ENCODE results near the gene CARF. TPM values are rescaled to one million over a fixed set of nuclear protein-coding genes. Genes with fewer than 3 reads are reported as not detected.

Gene CARF
- total RNA-seq, 1 donor from 2014 or later, result 12.2 TPM

GRCh38 chr2:203003716-203004115 lies 91.6 kb downstream of the CARF start:
- TF ChIP-seq, protein P1, sequence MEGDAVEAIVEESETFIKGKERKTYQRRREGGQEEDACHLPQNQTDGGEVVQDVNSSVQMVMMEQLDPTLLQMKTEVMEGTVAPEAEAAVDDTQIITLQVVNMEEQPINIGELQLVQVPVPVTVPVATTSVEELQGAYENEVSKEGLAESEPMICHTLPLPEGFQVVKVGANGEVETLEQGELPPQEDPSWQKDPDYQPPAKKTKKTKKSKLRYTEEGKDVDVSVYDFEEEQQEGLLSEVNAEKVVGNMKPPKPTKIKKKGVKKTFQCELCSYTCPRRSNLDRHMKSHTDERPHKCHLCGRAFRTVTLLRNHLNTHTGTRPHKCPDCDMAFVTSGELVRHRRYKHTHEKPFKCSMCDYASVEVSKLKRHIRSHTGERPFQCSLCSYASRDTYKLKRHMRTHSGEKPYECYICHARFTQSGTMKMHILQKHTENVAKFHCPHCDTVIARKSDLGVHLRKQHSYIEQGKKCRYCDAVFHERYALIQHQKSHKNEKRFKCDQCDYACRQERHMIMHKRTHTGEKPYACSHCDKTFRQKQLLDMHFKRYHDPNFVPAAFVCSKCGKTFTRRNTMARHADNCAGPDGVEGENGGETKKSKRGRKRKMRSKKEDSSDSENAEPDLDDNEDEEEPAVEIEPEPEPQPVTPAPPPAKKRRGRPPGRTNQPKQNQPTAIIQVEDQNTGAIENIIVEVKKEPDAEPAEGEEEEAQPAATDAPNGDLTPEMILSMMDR (IDR thresholded peaks at IDR 0.05), result no peak

DNA sequence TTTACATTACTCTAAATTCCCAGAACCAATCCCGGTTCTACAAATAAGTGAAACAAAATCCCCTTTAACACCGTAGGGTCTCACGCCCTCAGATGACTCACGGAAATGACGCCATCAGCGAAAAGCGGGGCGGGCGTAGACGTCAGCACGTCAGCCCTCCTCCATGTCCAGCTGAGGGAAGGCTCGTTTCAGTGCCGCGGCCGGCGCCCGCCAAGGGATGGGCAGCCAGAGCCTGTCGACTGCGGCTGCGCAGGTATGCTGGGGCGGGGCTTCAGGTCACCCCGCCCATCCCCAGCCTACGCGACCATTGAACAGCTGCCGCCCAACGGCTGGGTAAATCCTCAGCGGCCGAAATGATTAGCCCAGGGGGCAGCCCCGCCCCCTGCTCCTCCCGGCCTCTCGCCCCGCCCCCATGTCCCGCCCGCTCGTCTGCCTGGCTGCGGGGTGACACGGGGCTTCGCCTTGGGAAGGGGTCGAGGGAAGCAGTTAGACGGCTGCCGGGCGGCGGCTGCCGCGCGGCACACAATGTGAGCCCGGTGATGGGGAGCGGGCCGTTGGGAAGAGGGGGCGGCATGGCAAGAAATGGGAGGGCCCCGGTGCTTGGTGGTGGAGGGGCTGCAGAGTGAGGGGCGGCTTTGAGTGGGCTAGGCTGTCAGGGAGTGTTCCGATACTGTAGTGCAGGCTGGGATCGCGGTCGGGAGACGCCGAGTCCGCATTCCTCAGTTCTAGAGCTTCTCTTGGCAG lies 102.6 kb downstream of the CARF start, which contains the start of gene NBEAL1:
Gene NBEAL1 (plus strand): TSS at position 420 of the 744 bp plus-strand sequence. CDS start 1,510 bp downstream, outside the sequence.
- Histone ChIP-seq H3K36me3 (no peaks in the 10 kb centered on the region), H3K27me3 (no peaks in the 10 kb centered on the region), H3K4me1 (peaks cover 16% of the 10 kb centered on the region), H3K27ac (peak within 1 kb of the TSS; percentile 95), H3K9me3 (no peaks in the 10 kb centered on the region), H3K4me3 (peak within 1 kb of the TSS; percentile 88)
- TF ChIP-seq, protein P1 (IDR thresholded peaks at IDR 0.05), result no peak
- intact Hi-C loops (cut with DNase I), result no loop called here
- DNase-seq, result peak; percentile 99
- peak; percentile 99 for ATAC-seq

More at GRCh38 chr2:203003716-203004115, 91.6 kb downstream of the CARF start:
- H3K4me3 ChIP-seq, result no peak overlapping the region
- no peak for DNase-seq
- no peaks in the 10 kb centered on the region for H3K27me3 ChIP-seq
- no peak for ATAC-seq
- H3K27ac ChIP-seq, result no peak overlapping the region
- no peaks in the 10 kb centered on the region for H3K36me3 ChIP-seq
- H3K4me1 ChIP-seq, result no peaks in the 10 kb centered on the region
- no peaks in the 10 kb centered on the region for H3K9me3 ChIP-seq
- intact Hi-C loops (cut with DNase I), result no loop called here

DNA sequence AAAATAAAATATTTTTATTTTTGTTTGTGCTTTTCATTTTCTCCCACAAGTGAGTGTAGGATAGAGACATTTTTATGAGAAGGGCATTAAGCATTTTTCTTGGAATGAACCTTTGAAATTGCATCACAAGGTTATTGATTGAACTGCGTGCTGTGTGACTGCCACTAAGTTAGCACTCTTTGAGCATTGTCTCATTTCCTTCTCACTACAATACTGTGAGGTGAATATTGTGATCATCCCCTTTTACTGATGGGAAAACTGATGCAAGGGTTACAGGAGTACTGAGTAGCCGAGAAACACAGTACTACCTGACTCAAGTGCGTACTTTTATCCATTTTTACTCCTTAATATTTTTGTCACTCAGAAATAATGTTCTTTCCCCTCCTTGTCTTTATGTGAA lies 104.6 kb downstream of the CARF start:
- no peak for DNase-seq
- intact Hi-C loops (cut with DNase I), result no loop called here
- TF ChIP-seq, protein P1 (IDR thresholded peaks at IDR 0.05), result no peak
- Histone ChIP-seq H3K27me3 (no peaks in the 10 kb centered on the region), H3K4me1 (peaks cover 17% of the 10 kb centered on the region), H3K36me3 (no peaks in the 10 kb centered on the region), H3K9me3 (no peaks in the 10 kb centered on the region), H3K4me3 (peak overlapping the region; percentile 88), H3K27ac (peak overlapping the region; percentile 95)
- no peak for ATAC-seq

GRCh38 chr2:203018181-203018580 lies 106.1 kb downstream of the CARF start:
- H3K4me1 ChIP-seq, result peaks cover 32% of the 10 kb centered on the region
- intact Hi-C loops (cut with DNase I), result no loop called here
- no peak for ATAC-seq

DNA sequence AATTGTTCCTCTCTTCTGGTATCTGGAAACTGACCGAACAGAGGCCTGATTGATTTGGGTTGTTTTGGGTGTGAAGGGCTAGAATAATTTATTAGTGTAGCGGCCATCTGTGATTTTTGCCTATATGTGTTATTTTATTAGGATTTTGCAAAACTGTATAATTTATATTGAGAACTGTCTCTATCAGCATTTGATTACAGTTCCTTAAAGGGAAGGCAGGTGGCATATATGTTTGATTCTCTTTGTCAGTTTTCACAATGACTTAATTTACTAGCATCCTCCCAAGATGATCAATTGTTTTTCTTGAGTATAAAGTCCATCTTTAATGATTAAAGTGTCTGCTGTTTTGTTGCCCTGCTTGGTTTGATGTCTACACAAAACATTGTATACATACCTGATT lies 107.1 kb downstream of the CARF start:
- DNase-seq (no peak), ATAC-seq (no peak)
- H3K9me3 ChIP-seq, result no peaks in the 10 kb centered on the region
- H3K27me3 ChIP-seq, result no peaks in the 10 kb centered on the region
- no peaks in the 10 kb centered on the region for H3K36me3 ChIP-seq
- TF ChIP-seq, protein P1 (IDR thresholded peaks at IDR 0.05), result no peak
- no peak overlapping the region for H3K27ac ChIP-seq
- intact Hi-C loops (cut with DNase I), result no loop called here
- H3K4me1 ChIP-seq, result peaks cover 31% of the 10 kb centered on the region
- H3K4me3 ChIP-seq, result peak overlapping the region; percentile 88

More at GRCh38 chr2:203018181-203018580, 106.1 kb downstream of the CARF start:
- Histone ChIP-seq H3K27ac (no peak overlapping the region), H3K36me3 (no peaks in the 10 kb centered on the region), H3K4me3 (peak overlapping the region; percentile 88), H3K27me3 (no peaks in the 10 kb centered on the region), H3K9me3 (no peaks in the 10 kb centered on the region)
- no peak for DNase-seq
- TF ChIP-seq, protein P1 (IDR thresholded peaks at IDR 0.05), result no peak
